Limb (tissue), 2 donors: Measurements from ENCODE around the gene NR1I2.

Source experiments
- DNase-seq, 2 donors: peaks; one replicate each; pipeline ENCODE4 v3.0.0-alpha.2; 2016; ENCODE audit errors: extremely low spot score in 2 of 2

The NR1I2 gene

GRCh38 chr3:119781330-119782198 lies at the start of gene NR1I2:
Gene NR1I2, plus strand, starts transcription at chr3:119782101.
- DNase-seq = no peak

- no peak for DNase-seq
Observed at GRCh38 chr3:119733812-119734211, 48.1 kb upstream of the NR1I2 start.

GRCh38 chr3:119738741-119739140 lies 43.2 kb upstream of the NR1I2 start:
- no peak for DNase-seq

GRCh38 chr3:119741657-119742590 lies 40.0 kb upstream of the NR1I2 start:
- no peak for DNase-seq

GRCh38 chr3:119743921-119744320 lies 38.0 kb upstream of the NR1I2 start:
- no peak for DNase-seq

GRCh38 chr3:119745942-119746341 lies 36.0 kb upstream of the NR1I2 start:
- DNase-seq = no peak

- DNase-seq = no peak
Observed at GRCh38 chr3:119746423-119746822, 35.5 kb upstream of the NR1I2 start.

- no peak for DNase-seq
Observed at GRCh38 chr3:119747357-119747756, 34.5 kb upstream of the NR1I2 start.

GRCh38 chr3:119748991-119749390 lies 32.9 kb upstream of the NR1I2 start:
- DNase-seq = no peak

- no peak for DNase-seq
Observed at GRCh38 chr3:119751423-119751822, 30.5 kb upstream of the NR1I2 start.

GRCh38 chr3:119759962-119760361 lies 21.9 kb upstream of the NR1I2 start:
- DNase-seq = no peak

GRCh38 chr3:119762876-119763275 lies 19.0 kb upstream of the NR1I2 start:
- DNase-seq = no peak

- no peak for DNase-seq
Observed at GRCh38 chr3:119763466-119763865, 18.4 kb upstream of the NR1I2 start.

- no peak for DNase-seq
Observed at GRCh38 chr3:119765239-119765638, 16.7 kb upstream of the NR1I2 start.

GRCh38 chr3:119767936-119768601 lies 13.8 kb upstream of the NR1I2 start:
- DNase-seq = no peak

GRCh38 chr3:119768668-119769393 lies 13.1 kb upstream of the NR1I2 start:
- DNase-seq = no peak

GRCh38 chr3:119769394-119770149 lies 12.3 kb upstream of the NR1I2 start:
- DNase-seq = no peak

- DNase-seq = no peak
Observed at GRCh38 chr3:119774444-119774843, 7.5 kb upstream of the NR1I2 start.

- no peak for DNase-seq
Observed at GRCh38 chr3:119776304-119776703, 5.6 kb upstream of the NR1I2 start.

- DNase-seq = no peak
Observed at GRCh38 chr3:119778176-119778575, 3.7 kb upstream of the NR1I2 start.
